Fibroblast of peridontal ligament (primary cell): Measurements from ENCODE around the gene HK1.
"Not testable (repeated sequence)": the region's sequence is repeated elsewhere in the genome, so short reads cannot be mapped to it uniquely, and the experiment has no call there.

Experiments
- DNase-seq: peaks from one replicate; pipeline ENCODE4 v3.0.0-alpha.2; 2010; ENCODE audit errors: extremely low read depth

Gene HK1

DNA sequence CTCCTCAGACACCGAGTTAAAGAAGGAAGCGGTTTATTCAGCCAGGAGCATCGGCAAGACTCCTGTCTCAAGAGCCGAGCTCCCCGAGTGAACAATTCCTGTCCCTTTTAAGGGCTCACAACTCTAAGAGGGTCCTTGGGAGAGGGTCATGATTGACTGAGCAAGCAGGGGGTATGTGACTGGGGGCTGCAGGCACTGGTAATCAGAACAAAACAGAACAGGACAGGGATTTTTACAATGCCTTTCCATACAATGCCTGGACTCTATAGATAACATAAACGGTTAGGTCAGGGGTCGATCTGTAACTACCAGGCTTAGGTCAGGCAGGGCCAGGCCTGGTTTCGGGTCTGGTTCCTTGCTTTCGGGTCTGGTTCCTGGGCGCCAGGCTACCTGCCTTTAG lies 30.0 kb downstream of the HK1 start:
- DNase-seq: not testable (repeated sequence)

DNA sequence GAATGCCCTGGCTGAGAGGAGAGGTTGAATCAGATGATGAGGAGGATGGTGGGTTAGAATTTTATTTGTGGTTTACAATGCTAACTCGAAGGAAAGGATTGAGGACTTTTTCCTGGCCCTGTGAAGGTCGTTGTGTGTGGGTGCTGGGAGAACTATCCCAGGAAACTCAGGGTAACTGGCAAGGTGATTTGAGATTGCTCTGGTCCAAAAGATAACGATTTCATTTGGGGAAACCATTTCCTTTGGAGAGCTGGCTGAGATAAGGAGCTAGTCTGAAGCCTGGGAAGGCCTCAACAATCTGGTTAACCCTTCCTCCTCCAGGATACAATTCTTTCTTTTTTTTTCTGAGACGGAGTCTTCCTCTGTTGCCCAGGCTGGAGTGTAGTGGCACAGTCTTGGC lies 33.0 kb downstream of the HK1 start:
- DNase-seq: no peak

DNA sequence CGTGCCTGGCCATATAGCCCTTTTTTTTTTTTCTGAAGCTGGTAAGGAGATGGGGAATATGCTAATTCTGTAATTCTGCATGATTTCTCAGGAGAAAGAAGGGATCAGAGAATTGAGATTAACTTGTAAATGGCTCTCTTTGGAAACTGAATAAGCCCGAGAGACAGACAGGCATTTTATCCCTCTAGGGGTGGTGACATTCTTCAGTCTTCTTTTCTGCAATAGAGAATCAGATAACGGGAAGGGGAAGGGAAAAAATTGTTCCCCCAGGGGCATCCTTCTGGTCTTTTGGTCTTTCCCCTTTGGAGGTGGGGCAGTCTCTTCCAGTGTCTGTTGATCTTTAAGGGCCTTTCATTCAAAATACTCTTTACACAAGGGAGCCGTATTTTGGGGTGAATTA lies 34.2 kb downstream of the HK1 start:
- no peak for DNase-seq

DNA sequence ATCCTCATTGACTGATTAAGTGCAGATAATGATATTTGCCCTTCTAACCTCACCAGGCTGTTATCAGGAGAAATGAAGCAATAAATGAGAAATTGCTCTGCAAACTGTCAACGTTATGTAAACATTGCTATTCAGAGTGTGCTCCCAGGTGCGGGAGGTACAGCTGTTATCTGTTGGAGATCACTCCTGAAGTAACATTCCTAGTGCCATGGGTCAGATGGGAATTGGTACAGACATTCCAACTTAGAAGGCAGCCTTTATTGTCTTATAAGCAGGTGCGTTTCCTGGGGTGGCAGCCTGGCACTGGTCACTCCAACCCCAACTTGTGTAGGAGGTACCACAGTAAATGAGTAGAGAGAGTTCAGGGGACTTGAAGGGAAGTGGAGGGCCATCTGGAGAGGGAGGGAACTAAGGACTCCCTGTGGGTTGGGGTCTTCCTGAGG lies 36.8 kb downstream of the HK1 start:
- no peak for DNase-seq

DNA sequence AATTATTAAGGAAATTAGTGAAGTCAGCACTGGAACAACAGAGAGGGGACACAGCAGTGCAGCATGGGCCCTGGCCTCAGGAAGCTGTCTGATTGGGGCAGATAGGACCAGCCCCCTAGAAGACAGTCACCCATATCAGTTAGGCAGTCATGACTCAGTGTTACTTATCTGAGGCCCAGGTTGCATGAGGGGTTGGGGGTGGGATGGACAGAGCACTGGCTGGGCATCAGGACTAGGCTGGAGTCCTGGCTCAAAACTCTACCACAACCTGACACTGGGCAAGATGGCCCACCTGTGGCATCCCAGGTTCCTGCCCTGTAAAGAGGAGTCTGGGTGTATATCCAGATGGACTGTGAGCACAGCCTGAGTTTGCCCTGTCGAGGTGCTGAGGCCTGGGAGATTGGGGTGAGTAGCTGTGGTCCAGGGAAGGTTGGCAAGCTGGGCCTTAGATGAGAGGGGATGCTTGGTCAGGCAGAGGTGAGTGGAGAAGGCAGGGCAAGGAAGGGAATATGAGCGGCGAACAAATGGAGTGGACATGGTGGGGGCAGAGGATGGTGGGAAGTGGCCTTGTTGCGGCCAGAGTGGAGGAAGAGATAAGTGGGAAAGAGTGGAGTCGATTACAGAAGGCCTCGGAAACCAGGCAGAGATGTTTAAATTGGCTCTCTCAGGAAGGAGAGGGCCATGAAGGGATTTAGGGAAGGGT lies 37.5 kb downstream of the HK1 start:
- DNase-seq: no peak

DNA sequence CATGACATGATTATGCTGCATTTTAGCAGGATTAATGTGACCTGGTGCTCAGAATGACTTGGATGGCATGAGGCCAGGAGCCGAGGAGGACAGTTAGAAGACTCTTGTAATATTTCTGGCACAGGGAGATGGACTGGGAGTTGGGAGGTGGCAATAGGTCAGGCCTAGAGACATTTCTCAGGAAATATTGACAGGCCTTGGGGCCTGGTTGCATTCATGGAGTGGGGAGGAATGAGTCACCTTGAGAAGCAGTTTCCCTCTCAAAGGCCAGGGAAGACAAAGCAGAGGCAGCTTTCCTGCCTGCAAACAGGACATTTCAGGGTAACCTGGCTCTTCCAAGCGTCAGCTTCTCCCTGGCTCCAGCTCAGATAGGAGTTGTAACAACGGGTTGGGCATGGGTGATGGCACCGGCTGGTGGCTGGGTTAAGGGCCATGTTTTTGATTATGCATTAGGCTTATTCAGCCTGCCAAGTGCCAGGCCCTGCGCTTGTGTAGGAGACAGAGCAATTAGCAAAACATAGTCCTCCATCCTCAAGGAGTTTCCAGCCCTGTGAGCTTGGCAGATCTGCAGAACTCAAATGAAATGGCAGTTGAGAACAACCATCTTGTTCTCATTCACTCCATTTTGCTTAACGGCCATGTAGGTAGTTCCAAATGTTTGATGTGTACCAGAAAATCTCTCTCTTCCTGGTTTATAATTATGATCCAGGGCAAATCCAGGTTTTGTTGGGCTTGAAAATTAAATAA lies 38.2 kb downstream of the HK1 start:
- DNase-seq: no peak

DNA sequence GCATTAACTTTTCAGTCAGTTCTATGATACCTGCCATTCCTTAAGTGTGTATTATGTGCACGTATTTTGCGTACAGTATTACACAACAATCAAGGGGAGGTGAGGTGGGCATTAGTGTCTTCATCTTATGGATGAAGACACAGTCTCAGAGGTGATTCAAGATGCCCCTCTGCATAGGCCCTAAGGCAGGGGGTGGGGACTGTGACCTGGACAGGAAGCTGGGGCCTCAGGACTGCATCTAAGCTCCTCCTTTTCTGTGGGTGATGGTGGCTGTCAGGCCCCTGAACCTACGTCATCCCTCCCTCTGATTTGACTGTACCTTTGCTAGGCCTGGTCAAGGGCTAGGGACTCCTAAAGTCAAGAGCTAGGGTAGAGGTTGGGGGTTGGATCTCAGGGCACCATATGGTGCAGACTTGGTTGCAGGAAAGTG lies 38.9 kb downstream of the HK1 start:
- no peak for DNase-seq

DNA sequence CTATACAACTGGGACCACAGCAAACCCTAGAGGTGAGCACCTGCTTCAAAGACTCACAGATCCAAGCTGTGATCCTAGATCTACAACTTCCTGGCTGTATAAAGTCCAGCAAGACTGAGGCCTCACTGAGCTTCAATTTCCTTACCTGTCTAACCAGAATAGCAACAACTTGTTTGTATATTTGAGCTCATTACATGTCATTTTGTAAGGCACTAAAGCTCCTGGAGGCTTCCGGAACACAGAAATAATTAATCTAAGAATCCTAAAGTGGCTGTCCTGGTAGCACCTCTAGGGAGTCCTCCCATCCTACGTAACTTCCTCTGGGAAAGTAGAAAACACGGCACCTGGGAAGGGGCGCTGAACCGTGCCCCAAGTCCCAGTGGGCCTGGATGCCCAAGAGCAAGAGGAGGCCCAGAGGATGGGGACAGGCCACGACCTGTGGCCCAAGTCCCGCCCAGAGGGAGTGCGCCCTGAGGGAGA lies 39.4 kb downstream of the HK1 start:
- no peak for DNase-seq

DNA sequence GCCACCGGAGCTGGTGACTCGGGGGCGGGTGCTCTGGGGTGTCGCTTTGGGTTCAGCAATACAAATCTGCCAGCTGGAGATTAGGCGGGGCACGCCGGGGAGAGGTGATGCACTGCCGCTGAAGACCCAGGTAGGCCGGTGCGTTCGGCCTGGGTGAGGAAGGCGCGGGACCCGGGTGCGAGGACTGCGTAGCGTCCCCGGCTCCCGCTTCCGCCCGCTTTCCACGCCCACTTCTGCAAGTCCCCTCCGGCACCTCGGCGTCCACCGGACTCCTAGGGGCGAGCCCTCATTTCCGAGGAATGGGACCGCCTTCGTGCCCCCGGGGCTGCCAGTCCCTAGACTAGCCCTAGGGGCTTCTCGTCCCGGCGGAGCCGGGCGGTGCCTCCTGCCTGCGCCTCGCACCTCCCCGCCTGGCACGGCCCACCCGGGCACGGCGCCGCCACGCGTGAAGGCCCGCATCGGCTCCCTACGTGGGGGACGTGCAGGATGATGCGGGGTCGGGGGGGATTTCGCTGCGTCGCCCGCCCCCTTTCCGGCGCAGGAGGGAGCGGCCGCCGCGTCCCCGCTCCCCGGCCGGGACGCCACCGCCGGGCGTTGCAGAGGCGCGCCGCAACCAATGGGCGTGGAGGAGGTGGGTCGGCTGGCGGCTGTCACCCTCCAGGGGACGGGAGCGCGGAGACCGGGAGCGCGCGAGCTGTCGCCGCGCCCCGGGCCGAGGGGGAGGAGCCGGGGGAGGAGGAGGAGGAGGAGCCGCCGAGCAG lies 40.0 kb downstream of the HK1 start:
- peak; percentile 66 for DNase-seq

DNA sequence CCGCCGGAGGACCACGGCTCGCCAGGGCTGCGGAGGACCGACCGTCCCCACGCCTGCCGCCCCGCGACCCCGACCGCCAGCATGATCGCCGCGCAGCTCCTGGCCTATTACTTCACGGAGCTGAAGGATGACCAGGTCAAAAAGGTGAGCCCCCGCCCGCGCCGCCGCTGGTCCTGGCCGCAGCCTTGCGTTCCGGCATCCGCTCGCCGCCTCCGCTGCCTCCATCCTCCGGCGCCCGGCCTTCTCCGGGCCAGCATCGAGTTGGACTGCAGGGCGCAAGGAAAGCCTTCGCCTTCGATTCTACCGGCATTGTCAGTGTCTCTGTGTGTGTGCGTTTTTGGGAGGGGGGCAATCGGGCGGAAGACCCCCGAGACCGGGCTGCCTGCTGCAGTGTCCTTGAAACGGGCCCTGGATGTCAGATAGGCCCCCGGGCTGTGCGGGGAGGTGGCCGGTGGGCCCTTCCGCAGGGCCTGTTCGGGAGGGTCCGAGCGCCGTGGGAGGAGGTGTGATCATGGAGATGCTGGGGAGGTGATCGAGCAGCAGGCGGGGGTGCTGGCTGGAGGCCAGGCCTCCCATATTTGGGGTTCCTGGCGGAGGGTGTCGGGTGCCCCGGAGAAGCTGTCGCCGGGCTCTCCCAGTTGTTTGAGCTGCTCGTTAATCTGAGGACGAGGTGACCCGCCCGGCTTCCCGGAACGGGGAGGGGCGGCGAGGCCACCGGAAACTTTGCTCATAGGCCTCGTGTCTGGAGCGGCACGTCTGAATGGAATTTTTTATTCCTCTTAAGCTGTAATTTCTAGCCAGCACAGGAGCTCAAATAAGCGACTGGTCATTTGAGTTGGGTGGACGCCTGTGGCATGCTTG lies 40.8 kb downstream of the HK1 start:
- peak; percentile 46 for DNase-seq

DNA sequence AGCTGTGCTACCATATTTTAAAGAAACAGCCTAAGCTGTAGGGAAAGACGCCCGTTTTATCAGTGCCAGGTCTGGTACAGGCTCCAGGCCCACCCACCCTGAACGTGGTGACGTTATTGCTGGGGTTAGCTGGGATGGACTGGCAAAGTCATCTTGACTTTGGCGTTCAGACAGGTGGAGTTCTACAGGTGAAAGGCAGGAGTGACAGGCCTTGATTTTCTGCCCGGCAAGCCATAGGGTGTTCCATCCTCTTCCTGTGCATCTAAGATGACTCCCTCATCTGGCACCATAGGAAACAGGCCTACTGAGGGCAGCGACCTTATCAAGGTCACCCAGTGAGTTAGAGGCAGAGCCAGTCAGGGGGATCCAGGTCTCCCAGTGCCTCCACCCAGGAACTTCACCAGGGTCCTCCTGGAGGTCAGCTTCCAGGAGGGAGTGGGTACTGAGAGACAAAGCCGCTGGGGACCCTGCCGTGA lies 41.6 kb downstream of the HK1 start:
- DNase-seq: no peak

DNA sequence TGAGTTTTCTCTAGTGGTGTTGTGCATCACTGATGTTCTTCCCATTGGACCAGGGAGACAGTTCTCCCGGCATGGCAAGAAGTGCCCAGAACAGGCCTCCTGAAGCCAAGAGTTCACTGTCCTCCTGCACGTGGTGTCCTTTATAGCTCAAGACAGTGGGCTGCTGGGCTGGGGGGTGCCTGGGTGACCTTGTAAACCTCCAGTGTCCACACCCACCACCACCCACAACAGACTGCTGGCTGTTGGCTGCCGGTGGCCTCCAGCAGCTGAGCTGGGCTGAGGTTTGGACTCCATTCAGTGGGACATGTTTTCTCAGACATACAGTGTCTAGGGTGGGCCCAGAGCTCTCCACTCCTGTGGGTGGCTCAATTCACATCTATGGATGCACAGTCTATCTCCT lies 42.2 kb downstream of the HK1 start:
- no peak for DNase-seq

DNA sequence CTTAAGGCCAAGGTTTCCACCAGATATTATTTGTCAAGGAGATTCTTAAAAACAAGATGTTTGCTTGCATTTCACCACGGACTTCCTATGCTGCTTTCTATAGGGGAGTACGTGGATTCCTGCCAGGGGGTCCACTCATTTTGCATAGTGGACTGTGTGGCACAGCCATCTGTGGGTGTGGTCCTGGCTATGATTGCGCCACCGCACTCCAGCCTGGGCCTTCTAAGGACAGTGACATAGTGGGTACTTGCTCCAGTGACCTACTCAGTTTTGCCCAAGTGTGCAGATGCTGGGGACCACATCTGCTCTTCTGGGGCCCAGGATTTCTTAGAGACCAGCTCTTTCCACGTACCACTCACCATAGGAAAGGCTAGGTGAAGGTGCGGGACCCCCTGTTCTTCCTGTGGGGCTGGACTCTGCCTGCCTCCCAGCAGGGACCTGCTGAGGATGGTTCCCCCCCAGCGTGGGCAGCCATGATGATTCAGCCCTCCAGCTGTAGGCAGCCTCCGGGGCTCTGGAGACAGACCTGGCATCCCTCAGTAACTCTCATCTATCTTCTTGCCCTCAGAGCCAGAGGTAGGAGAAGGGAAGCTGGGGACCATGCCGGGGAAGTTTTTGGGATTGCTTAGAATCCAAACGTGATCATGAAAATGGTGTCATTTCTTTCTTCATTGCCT lies 42.9 kb downstream of the HK1 start:
- no peak for DNase-seq

DNA sequence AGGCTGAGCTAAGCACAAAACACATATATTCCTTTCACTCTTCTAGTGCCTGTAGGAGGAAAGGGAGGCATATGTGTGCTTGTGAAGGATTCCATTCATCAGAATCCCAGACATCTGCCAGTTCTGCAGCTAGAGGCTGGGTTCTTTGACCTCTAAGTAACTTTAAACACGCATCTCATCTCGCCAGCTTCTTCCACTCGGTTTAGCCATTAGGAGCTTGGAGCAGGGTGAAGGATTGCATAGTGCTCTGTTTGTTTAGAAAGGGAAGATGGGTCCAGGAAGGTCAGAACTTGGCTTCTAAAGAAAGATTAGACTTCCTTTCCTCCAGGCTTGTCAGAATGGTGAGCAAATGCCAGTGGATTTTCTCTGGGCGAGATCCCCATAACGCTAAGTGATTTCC lies 43.6 kb downstream of the HK1 start:
- peak; percentile 60 for DNase-seq

DNA sequence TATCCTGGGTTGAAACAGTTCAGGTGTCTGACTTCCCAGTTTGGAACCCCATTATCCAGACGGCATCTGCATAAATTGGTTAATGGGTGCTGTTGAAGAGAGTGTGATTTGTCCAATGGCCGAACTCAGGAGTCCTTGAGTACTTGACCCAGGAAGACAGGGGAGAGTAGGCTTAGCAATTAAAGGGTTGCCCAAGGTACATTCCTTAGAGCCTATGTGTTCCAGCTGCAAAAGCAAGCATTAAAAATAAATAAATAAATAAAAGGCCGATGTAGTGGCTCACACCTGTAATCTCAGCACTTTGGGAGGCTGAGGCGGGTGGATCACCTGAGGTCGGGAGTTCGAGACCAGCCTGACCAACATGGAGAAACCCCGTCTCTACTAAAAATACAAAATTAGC lies 44.0 kb downstream of the HK1 start:
- not testable (repeated sequence) for DNase-seq

DNA sequence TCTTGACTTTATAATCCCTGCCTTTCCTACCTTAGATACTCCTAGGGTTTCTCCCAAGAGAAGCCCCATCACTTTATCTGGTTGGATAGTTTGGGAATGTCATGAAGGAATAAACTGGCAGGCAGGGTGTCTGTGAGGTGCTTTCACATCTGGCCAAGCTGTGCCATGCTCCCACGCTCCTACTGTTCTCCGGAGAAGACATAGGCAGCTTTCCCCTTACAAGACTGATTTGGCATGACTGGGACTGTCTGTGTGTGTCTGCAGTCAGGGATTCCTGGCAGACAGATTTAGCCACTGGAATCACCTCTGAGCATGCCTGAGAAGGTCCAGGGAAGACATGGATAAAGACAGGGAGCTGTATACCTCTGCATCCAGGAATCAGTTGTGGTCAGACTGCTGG lies 45.3 kb downstream of the HK1 start:
- no peak for DNase-seq

DNA sequence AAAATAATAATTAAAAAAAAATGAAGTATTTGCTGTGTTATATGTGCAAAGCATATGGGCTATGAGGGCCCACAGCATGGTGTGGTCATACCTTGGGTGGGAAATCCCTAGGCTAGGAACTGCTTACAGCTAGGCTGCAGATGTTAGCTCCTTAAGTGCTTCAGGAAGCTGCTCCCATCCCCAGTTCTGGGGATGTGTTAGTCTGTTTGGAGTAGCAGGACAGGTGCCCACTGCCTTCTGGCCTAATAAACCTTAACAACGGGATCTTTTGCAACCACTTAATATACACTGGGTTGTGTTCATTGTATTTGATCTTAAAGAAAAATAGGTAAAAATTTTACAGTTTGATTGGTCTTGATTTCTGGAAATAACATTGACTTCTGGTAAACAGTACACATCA lies 46.3 kb downstream of the HK1 start:
- DNase-seq: no peak

DNA sequence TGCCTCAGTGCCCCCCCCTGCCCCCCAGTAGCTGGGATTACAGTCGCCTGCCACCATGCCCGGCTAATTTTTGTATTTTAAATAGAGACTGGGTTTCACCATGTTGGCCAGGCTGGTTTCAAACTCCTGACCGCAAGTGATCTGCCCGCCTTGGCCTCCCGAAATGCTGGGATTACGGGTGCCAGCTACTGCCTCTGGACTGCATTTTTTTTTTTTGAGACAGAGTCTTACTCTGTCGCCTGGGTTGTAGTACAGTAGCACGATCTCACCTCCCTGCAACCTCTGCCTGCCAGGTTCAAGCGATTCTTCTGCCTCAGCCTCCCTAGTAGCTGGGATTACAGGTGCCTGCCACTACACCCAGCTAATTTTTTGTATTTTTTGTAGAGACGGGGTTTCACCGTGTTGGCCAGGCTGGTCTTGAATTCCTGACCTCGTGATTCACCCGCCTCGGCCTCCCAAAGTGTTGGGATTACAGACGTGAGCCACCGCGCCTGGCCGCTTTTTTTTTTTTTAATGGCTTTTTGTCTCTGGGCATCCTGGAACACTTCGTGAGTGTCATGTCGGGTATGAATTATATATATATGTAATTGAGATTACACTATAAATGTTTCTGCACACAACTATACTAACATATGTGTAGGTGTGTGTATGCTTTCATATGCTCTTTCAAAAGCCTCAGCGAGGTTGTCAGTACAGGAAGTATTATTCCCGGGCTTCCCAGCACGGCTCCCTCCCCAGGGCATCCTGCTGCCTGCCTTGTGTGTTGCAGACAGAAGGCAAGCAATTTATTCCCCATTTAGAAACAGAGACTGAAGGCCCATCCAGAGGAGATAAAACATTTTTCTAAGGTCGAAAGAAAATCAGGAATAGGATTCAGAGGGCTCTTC lies 47.6 kb downstream of the HK1 start:
- not testable (repeated sequence) for DNase-seq

DNA sequence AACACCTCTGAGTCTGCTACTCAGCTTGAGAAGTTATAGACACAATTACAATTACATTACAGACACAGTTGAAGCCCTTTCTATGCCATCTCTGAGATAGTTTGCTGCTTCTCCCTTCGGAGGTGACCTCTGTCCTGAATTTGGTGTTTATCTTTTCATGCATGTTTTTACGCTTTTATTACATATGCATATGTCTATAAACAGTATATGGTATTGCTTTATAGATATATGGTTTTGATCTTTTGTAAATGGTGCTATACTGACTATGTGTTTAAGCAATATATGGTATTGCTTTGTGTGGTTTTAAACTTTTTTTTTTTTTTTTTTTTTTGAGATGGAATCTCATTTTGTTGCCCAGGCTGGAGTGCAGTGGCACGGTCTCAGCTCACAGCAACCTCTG lies 48.4 kb downstream of the HK1 start:
- no peak for DNase-seq
